Measurements from ENCODE around the gene KCNJ12. TPM values are rescaled to one million over a fixed set of nuclear protein-coding genes. Genes with fewer than 3 reads are reported as not detected.

Gene KCNJ12
- total and polyA plus RNA-seq, 3 donors from 2014 or later: 2.4 to 5.4 (median 2.8) TPM

GRCh38 chr17:21356537-21357127 lies 19.5 kb upstream of the KCNJ12 start:
- Histone ChIP-seq H3K27ac (no peak overlapping the region), H3K4me1 (peaks cover 7% of the 10 kb centered on the region)
- intact Hi-C loops (cut with DNase I; ENCODE audit: low total_unique reads): no loop called here

DNA sequence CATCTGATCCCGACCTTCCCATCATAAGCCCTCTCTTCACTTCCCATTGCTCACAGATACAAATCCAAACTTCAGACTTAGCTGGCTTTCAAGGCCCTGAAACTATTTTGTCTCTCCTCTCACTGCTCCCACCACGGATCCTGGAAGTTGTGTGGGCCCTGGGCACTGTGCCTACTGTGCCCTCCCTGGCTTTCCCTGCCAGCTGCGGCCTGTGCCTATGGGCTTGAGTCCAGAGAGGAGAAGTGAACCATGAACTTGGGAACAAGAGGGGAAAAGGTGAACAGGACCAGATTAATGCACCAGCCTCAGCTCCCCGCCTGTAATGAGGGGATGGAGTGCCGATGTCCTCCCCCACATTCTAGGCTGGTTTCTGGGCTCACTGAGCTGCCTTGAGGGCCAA lies 18.9 kb upstream of the KCNJ12 start:
- no peak overlapping the region for H3K27ac ChIP-seq
- TF ChIP-seq, protein P1, sequence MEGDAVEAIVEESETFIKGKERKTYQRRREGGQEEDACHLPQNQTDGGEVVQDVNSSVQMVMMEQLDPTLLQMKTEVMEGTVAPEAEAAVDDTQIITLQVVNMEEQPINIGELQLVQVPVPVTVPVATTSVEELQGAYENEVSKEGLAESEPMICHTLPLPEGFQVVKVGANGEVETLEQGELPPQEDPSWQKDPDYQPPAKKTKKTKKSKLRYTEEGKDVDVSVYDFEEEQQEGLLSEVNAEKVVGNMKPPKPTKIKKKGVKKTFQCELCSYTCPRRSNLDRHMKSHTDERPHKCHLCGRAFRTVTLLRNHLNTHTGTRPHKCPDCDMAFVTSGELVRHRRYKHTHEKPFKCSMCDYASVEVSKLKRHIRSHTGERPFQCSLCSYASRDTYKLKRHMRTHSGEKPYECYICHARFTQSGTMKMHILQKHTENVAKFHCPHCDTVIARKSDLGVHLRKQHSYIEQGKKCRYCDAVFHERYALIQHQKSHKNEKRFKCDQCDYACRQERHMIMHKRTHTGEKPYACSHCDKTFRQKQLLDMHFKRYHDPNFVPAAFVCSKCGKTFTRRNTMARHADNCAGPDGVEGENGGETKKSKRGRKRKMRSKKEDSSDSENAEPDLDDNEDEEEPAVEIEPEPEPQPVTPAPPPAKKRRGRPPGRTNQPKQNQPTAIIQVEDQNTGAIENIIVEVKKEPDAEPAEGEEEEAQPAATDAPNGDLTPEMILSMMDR (IDR thresholded peaks at IDR 0.05): no peak
- TF ChIP-seq POLR2A (IDR thresholded peaks at IDR 0.05): no peak
- H3K4me1 ChIP-seq: peaks cover 7% of the 10 kb centered on the region
- H3K4me3 ChIP-seq: no peak overlapping the region
- no peak for DNase-seq
- intact Hi-C loops (cut with DNase I; ENCODE audit: low total_unique reads): no loop called here
- H3K9me3 ChIP-seq: no peaks in the 10 kb centered on the region
- WGBS, 2 donors: 71 to 76% methylated on average over 5 of the region's 5 CpGs
- H3K27me3 ChIP-seq: no peaks in the 10 kb centered on the region
- no peaks in the 10 kb centered on the region for H3K36me3 ChIP-seq (ENCODE audit: low read depth, missing control alignments)

More at GRCh38 chr17:21356537-21357127, 19.5 kb upstream of the KCNJ12 start:
- H3K36me3 ChIP-seq (ENCODE audit: low read depth, missing control alignments): no peaks in the 10 kb centered on the region
- TF ChIP-seq POLR2A (IDR thresholded peaks at IDR 0.05): no peak
- TF ChIP-seq, protein P1 (IDR thresholded peaks at IDR 0.05): no peak
- H3K4me3 ChIP-seq: no peak overlapping the region
- 87 to 100% methylated on average over 2 of the region's 2 CpGs for WGBS, 2 donors
- H3K9me3 ChIP-seq: no peaks in the 10 kb centered on the region
- H3K27me3 ChIP-seq: no peaks in the 10 kb centered on the region
- DNase-seq: no peak

DNA sequence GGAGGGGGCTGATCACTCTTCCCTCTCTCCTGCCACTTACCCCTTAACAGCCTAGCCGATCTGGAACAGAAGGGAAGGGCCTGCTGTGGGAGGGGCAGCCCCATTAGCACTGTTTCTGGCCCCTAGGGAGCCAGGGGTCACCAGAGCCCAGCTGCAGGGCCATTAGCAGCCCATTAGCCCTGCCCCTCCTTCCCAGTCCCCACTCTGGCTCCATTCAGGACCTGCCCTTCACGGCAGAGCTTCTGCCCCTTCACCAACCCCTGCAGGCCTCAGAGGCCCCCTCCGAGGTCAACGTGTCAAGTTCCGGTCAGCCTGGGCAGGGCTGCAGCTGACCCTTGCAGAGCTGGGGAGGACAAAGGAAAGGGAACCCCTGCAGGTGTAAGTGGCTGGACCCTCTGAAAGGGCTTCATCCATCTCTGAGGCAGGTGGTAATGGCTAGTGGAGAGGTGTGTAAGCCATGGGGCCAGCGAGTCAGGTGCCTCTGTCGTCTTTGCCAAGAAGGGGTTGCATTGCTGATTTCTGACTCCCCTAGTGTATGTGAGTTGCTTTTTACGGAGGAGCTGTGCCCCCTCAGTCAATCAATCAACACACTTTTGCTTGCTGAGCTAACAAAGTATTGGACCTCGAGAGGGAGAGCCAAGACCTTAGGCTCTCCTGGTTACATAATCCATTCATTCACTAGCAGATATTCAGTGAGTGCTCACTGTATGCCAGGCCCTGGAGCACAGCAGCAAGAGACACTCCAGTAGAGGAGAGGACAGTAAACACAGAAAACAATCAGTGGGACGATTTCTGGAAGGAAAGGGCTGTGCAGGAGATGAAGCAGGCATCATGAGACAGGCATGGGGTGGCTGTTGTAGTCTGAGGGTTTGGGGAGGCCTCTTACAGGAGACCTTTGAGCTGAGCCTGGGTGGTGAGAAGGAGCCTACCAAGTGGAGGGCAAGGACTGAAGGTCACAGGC lies 18.2 kb upstream of the KCNJ12 start:
- no peaks in the 10 kb centered on the region for H3K36me3 ChIP-seq (ENCODE audit: low read depth, missing control alignments)
- TF ChIP-seq POLR2A (IDR thresholded peaks at IDR 0.05): no peak
- TF ChIP-seq, protein P1 (IDR thresholded peaks at IDR 0.05): no peak
- no peak overlapping the region for H3K27ac ChIP-seq
- 69 to 73% methylated on average over 6 to 10 of the region's 10 CpGs for WGBS, 2 donors
- no peak for DNase-seq
- H3K27me3 ChIP-seq: no peaks in the 10 kb centered on the region
- no peak overlapping the region for H3K4me3 ChIP-seq
- intact Hi-C loops (cut with DNase I; ENCODE audit: low total_unique reads): no loop called here
- peaks cover 7% of the 10 kb centered on the region for H3K4me1 ChIP-seq
- no peaks in the 10 kb centered on the region for H3K9me3 ChIP-seq

- Histone ChIP-seq H3K36me3 (ENCODE audit: low read depth, missing control alignments) (no peaks in the 10 kb centered on the region), H3K9me3 (no peaks in the 10 kb centered on the region), H3K4me3 (no peak overlapping the region), H3K4me1 (peaks cover 7% of the 10 kb centered on the region), H3K27ac (no peak overlapping the region), H3K27me3 (no peaks in the 10 kb centered on the region)
- 66 to 75% methylated on average over 12 of the region's 12 CpGs for WGBS, 2 donors
- TF ChIP-seq, protein P1 (IDR thresholded peaks at IDR 0.05): no peak
- no peak for TF ChIP-seq POLR2A (IDR thresholded peaks at IDR 0.05)
- DNase-seq: no peak
- intact Hi-C loops (cut with DNase I; ENCODE audit: low total_unique reads): no loop called here
Observed at GRCh38 chr17:21358682-21359482, 17.3 kb upstream of the KCNJ12 start.
